GOT3 (cell line): ENCODE results near the gene SH2B3.
"Not testable (repeated sequence)": the region's sequence is repeated elsewhere in the genome, so short reads cannot be mapped to it uniquely, and the experiment has no call there.

ENCODE experiments used
- DNase-seq: peaks from one replicate; lab custom pipeline; 2025; ENCODE audit warnings: mixed read lengths; lab: John Stamatoyannopoulos, UW

The SH2B3 gene

GRCh38 chr12:111405859-111406473 lies at the start of gene SH2B3:
Gene SH2B3 (plus strand): TSS chr12:111405923. CDS start chr12:111418146, 12,223 bp downstream.
- no peak for DNase-seq

- DNase-seq: no peak
Measured at GRCh38 chr12:111359231-111359913, 46.4 kb upstream of the SH2B3 start.

GRCh38 chr12:111359914-111360276 lies 45.8 kb upstream of the SH2B3 start:
- DNase-seq: no peak

GRCh38 chr12:111360325-111360930 lies 45.3 kb upstream of the SH2B3 start:
- DNase-seq: no peak

GRCh38 chr12:111361073-111361716 lies 44.5 kb upstream of the SH2B3 start:
- no peak for DNase-seq

- DNase-seq: no peak
Measured at GRCh38 chr12:111361717-111362576, 43.8 kb upstream of the SH2B3 start.

- no peak for DNase-seq
Measured at GRCh38 chr12:111362687-111363475, 42.8 kb upstream of the SH2B3 start.

- DNase-seq: no peak
Measured at GRCh38 chr12:111363578-111363977, 42.1 kb upstream of the SH2B3 start.

- no peak for DNase-seq
Measured at GRCh38 chr12:111366075-111366474, 39.6 kb upstream of the SH2B3 start.

- DNase-seq: no peak
Measured at GRCh38 chr12:111366583-111366982, 39.1 kb upstream of the SH2B3 start.

GRCh38 chr12:111367661-111368221 lies 38.0 kb upstream of the SH2B3 start:
- no peak for DNase-seq

GRCh38 chr12:111368291-111368787 lies 37.4 kb upstream of the SH2B3 start:
- no peak for DNase-seq

GRCh38 chr12:111368788-111369495 lies 36.8 kb upstream of the SH2B3 start, which contains the start of gene PHETA1:
Gene PHETA1 (minus strand): TSS chr12:111369095. CDS start chr12:111363427, 5,668 bp downstream.
- DNase-seq: peak; percentile 9

- DNase-seq: no peak
Measured at GRCh38 chr12:111369496-111370220, 36.1 kb upstream of the SH2B3 start.

- not testable (repeated sequence) for DNase-seq
Measured at GRCh38 chr12:111373231-111373630, 32.5 kb upstream of the SH2B3 start.

GRCh38 chr12:111377440-111377839 lies 28.3 kb upstream of the SH2B3 start:
- DNase-seq: no peak

- DNase-seq: no peak
Measured at GRCh38 chr12:111379942-111380554, 25.7 kb upstream of the SH2B3 start.

- DNase-seq: no peak
Measured at GRCh38 chr12:111384596-111384995, 21.1 kb upstream of the SH2B3 start.

- DNase-seq: no peak
Measured at GRCh38 chr12:111386885-111387284, 18.8 kb upstream of the SH2B3 start.
